VCaP (cell line): ENCODE results near the gene TMEM30A.

ENCODE experiments used
- H3K27ac ChIP-seq: fragments of 450-650 bp; 2 replicates; pipeline ENCODE4 v1.5.1; 2017
- TF ChIP-seq, protein P1 (sequence below): fragments of 450-650 bp; conservative IDR thresholded peaks from 2 replicates; pipeline ENCODE4 v1.5.1; 2017; ENCODE audit warnings: mild to moderate bottlenecking, moderate library complexity

The TMEM30A gene

DNA sequence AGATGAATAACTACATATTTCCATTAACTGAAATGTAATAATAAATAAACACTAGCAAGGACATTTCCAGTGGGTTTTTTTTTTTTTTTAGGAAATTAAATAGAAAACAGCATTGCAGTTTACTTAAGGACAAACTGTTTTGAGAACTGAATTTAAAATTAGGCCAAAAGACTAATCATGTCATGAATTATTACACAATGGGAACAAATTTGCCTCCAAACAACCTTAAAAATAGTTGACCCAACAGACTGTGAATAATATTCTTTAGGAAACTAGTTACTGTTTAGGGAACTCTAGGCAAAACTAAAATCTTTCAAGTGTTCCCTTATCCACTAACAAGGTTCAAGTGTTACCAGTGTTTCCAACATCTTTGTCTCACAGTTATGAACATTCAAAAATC lies 62.3 kb downstream of the TMEM30A start:
- no peak overlapping the region for H3K27ac ChIP-seq
- TF ChIP-seq, protein P1, sequence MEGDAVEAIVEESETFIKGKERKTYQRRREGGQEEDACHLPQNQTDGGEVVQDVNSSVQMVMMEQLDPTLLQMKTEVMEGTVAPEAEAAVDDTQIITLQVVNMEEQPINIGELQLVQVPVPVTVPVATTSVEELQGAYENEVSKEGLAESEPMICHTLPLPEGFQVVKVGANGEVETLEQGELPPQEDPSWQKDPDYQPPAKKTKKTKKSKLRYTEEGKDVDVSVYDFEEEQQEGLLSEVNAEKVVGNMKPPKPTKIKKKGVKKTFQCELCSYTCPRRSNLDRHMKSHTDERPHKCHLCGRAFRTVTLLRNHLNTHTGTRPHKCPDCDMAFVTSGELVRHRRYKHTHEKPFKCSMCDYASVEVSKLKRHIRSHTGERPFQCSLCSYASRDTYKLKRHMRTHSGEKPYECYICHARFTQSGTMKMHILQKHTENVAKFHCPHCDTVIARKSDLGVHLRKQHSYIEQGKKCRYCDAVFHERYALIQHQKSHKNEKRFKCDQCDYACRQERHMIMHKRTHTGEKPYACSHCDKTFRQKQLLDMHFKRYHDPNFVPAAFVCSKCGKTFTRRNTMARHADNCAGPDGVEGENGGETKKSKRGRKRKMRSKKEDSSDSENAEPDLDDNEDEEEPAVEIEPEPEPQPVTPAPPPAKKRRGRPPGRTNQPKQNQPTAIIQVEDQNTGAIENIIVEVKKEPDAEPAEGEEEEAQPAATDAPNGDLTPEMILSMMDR = no peak

DNA sequence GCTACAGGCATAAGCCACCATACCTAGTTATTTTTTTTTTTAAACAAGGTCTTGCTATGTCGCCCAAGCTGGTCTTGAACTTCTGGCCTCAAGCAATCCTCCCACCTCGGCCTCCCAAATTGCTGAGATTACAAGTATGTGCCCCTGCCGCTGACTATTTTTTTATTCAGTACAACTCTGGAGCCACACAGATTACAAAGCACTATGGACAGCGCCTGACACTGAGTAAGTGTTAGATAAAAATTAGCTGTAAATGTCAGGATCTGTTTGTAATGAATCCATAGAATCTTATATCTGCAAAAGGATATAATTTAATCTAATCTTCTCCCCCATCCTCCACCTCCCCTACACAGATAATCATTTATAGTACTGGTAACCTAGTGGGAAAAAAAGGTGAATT lies 63.5 kb downstream of the TMEM30A start:
- no peak overlapping the region for H3K27ac ChIP-seq
- TF ChIP-seq, protein P1 = no peak

DNA sequence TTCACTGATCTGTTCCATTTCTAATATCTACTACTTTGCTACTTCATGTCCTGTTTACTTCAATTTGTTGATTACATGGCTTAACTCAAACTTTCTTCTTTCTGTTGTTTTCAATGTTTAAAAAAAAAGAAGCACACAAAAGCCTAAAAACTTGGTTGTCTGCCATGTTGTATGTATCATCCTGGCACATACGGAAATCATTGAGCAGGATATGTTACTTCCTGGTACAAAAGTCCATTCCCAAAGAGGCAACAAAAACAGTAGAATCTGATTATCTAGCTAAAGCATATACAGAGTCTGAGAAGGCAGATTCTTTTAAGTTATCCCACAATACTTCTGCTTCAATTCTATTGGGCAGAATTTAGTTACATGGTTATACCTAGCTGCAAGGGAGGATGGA lies 64.2 kb downstream of the TMEM30A start:
- TF ChIP-seq, protein P1 = no peak
- H3K27ac ChIP-seq = no peak overlapping the region

DNA sequence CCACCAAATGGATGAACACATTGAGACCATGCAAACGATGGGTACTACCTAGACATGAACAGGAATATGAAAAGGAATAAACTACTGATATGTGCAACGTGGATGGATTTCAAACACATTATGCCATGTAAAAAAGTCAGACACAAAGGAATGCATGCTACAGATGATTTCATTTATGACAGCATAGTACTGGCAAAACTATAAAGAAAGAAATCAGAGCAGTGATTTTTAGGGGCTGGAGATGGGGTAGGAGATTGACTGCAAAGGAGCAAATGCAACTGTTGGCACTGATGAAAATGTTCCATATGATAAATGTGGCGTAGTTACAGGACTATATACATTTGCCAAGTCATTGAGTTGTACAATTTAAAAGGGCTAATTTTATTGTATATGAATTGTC lies 65.3 kb downstream of the TMEM30A start:
- TF ChIP-seq, protein P1 = no peak
- H3K27ac ChIP-seq = no peak overlapping the region

DNA sequence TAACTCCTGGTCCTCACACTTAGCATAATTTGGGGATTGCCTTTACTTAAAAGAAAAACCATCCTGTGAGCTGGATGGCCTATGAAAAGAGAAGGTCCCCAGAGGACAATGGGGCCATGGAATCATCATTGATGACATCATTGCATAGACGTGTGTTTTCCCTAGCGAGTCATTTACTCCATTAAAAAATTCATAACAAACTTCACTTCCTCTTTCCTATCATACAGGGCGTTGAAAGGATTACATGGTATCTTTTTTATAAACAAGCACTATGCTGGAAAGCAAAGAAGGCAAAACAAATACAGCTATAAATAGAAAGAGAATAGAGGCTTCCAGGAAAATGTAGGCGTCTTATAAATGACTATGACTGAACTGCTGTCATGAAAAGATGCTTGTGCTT lies 67.4 kb downstream of the TMEM30A start:
- H3K27ac ChIP-seq = no peak overlapping the region
- TF ChIP-seq, protein P1 = no peak

DNA sequence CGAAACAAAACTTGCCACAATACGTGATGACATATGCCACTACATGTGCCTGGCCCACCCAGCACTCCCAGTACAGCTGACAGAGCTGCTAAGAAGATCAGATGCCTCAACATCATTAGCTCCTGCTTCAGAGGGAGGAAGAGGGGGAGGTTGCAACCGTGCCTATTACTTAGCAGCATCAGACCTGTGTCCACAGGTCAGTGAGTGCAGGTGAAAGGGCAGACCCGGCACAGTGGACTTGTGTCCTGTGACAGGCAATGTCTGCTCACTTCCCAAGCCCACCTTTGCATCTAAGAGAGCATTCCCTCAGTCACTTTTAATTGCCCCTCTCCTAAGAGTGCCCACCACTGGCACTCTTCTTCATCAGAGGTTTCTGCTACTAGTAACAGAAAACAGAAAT lies 69.3 kb downstream of the TMEM30A start:
- H3K27ac ChIP-seq = no peak overlapping the region
- TF ChIP-seq, protein P1 = no peak

DNA sequence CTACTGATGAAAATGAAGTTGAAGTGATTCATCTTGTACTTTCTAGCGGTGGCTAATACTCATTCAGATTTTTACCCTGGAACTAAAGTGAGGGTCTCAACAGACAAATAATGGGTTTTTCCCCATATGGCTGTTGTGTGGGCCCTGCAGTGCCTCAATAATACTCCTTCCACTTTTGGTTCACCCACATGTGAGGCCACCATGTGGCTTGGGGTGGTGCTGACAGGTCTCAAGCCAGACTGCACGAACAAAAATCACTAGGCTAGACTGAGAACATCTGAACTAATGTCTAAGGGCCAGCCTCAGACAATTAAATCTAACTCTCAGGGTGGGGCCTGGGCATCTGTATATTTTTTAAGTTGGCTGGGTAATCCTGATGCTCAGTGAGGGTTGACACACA lies 70.9 kb downstream of the TMEM30A start:
- H3K27ac ChIP-seq = no peak overlapping the region
- TF ChIP-seq, protein P1 = no peak

DNA sequence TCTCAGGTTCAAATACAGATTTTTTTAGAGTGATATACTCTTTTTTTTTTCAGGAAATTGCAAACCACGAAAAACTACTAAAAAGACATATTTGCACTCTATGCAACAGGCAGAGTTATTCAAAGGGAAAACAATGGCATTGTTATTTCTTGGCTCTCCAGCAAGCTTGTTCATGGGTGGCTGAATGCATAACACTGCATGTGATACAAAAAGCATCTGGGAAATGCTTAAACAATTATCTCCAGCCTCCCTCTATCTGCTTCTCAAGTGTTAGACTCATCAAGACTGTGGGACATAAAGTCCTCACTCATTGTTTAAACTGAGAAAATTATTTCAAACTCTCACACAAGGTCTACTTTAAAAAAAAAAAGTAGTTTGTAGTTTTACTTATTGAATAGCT lies 71.5 kb downstream of the TMEM30A start:
- H3K27ac ChIP-seq = no peak overlapping the region
- TF ChIP-seq, protein P1 = no peak
